Activated CD4-positive, alpha-beta T cell treated with anti-CD3 and anti-CD28 coated beads, Interleukin-2, amount 50 U/mL, for 48 hours (primary cell): ENCODE data around the gene FEM1B.
"Not testable (repeated sequence)": the region's sequence is repeated elsewhere in the genome, so short reads cannot be mapped to it uniquely, and the experiment has no call there.

ENCODE experiments used
- DNase-seq, 2 experiments: peaks; one replicate each; pipeline ENCODE4 v3.0.0-alpha.2; 2020

FEM1B gene

GRCh38 chr15:68277603-68278344 lies at the start of gene FEM1B:
Gene FEM1B (plus strand): TSS chr15:68277745. CDS start chr15:68278418, 673 bp downstream.
- peak; percentile 85 to 89 for DNase-seq

DNA sequence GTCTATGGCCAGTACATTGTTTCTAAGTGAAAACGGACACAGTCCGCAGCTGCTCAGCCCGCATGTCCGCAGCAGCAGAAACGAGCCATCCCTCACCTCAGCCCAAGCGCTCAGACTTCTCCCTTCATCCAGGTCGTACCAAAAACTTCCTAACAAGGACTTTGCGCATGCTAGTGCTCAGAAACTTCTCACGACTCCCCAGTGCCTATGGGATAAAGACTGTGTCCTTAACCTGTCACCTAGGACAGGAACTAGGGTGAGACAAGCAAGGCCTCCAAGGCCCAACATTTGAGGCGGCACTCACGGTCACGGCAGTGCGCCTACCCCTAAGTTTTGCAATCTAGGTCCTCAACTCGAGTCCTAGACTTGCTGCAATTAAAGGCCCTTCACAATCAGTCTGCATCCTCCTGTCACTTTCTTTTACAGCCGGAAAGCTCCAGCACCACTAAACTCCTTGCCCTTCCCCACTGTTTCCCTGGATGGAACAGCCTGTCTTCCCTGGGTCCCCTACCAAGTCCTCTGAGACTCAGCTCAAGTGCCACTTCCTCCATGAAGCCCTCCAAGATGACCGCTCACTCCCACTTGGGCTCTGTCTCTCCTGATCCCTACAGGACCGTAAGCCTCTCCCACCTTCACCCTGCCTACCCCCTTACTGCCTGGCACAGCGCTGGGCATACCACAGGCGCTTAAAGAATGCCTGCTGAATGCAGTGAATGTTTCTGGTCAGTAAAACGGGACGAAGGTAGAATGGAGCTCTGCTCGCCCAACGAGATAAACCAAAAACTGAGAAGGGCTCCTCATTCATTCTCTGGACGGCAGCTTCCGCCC lies 49.2 kb upstream of the FEM1B start:
- peak in 1 of 2 experiments; percentile 19 for DNase-seq

DNA sequence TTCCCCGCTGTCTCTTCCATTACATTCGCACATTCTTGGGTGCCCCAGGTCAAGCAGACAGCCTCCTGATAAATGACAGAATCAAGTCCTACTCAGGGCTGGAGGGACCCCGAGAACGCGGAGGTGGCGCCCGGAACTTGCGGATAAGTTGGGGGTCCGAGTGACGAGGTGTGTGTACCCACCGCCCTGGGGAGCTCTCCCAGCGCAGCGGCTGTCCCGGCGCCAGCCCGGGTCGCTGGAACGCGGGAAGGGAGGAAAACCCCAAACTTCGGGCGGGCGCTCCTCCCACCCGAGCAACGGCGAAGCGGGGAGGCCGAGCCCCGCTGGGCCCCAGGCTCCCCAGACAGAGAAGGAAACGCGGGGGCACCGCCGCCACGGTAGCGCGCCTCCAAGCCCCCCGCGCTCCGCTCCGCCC lies 48.6 kb upstream of the FEM1B start:
- DNase-seq, result no peak

- peak; percentile 77 to 79 for DNase-seq
These were observed 48.0 kb upstream of the FEM1B start, which contains the start of gene CLN6 for GRCh38 chr15:68229386-68230156. Gene CLN6 (minus strand): TSS chr15:68229728. CDS start chr15:68229584, 144 bp downstream.

- DNase-seq, result peak; percentile 21 to 24
These were observed 47.1 kb upstream of the FEM1B start for GRCh38 chr15:68230157-68231100.

GRCh38 chr15:68231102-68231818 lies 46.3 kb upstream of the FEM1B start:
- DNase-seq, result no peak

- no peak for DNase-seq
These were observed 45.1 kb upstream of the FEM1B start for GRCh38 chr15:68232449-68232848.

GRCh38 chr15:68232937-68233336 lies 44.6 kb upstream of the FEM1B start:
- DNase-seq, result no peak

DNA sequence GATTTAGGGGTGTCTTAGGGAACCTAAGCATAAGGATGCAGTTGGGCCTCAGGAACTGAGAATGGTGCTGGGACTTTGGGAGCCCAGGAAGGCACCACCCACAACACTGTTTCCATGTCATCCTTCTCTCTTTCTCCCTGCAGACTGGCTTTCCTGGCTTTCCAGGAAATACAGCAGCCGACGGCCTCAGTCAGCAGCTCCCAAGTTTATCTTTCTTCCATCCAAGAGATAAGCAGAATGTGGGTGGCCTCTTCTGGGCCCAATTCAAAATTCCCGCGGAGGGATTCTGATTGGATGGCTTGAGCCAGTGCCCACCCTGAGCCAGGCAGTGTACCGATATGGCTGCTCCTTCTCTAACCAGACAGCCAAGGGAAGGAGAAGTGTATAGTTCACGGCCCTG lies 43.5 kb upstream of the FEM1B start:
- no peak for DNase-seq

DNA sequence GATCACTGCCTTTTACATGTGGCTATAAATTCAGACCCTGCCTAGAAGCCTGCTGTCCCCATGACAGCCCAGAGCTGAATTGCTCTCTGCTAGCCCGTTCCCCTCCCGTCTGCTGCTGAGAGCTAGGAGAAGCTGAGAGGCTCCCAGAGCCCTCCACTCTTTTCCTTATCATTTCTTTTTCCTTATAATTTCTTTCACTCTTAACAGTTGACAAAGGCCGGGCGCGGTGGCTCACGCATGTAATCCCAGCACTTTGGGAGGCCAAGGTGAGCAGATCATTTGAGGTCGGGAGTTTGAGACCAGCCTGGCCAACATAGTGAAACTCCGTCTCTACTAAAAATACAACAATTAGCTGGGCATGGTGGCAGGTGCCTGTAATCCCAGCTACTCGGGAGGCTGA lies 43.0 kb upstream of the FEM1B start:
- not testable (repeated sequence) for DNase-seq

DNA sequence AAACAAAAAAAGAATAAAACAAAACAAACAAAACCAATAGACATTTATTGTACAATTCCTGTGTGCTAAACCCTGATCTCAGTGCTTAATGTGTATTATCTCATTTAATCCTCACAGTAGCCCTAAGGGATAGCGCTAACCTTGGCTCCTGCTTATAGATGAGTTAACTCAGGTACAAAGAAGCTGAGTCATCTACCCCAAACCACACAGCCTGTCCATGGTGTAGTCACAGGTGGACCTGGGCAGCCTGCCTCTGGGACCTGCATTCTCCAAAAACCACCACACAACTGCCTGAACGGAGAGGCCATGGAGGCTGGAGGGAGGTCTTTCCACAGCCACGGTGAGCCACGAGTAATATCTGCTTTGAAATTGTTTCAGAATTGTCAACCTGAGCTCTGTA lies 42.5 kb upstream of the FEM1B start:
- no peak for DNase-seq

GRCh38 chr15:68239025-68239424 lies 38.5 kb upstream of the FEM1B start:
- DNase-seq, result no peak

GRCh38 chr15:68241088-68241935 lies 36.2 kb upstream of the FEM1B start:
- DNase-seq, result no peak

DNA sequence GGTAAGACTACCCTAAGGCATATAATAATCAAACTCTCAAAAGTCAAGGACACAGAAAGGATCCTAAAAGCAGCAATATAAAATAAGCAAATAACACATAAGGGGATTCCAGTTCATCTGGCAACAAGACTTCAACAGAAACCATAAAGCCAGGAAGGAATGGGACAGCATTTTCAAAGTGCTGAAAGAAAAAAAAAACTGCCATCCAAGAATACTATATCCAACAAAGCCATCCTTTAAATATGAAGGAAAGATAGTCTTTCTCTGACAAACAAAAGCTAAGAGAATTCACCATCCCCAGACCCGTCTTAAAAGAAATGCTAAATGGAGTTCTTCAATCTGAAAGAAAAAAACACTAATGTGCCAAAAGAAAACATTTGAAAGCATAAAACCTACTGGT lies 33.3 kb upstream of the FEM1B start:
- no peak for DNase-seq

DNA sequence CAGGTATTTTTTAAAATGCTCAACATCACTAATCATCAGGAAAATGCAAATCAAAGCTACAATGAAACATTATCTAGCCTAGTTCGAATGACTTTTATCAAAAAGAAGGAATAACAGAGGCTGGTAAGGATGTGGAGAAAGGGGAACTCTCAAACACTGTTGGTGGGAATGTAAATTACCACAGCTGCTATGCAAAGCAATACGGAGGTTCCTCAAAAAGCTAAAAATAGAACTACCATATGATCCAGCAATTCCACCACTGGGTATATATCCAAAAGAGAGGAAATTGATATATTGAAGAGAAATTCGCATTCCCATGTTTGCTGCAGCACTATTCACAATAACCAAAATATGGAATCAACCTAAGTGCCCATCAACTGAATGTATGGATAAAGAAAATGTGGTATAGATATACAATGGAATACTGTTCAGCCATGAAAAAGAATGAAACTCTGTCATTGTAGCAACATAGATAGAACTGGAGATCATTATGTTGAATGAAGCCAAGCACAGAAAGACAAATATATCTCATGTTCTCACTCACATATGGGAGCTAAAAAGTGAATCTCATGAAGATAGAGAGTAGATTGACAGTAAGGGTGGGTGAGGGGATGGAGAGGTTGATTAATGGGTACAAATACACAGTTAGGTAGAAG lies 28.4 kb upstream of the FEM1B start:
- DNase-seq, result no peak

GRCh38 chr15:68252925-68253534 lies 24.5 kb upstream of the FEM1B start:
- DNase-seq, result peak in 1 of 2 experiments; percentile 19

DNA sequence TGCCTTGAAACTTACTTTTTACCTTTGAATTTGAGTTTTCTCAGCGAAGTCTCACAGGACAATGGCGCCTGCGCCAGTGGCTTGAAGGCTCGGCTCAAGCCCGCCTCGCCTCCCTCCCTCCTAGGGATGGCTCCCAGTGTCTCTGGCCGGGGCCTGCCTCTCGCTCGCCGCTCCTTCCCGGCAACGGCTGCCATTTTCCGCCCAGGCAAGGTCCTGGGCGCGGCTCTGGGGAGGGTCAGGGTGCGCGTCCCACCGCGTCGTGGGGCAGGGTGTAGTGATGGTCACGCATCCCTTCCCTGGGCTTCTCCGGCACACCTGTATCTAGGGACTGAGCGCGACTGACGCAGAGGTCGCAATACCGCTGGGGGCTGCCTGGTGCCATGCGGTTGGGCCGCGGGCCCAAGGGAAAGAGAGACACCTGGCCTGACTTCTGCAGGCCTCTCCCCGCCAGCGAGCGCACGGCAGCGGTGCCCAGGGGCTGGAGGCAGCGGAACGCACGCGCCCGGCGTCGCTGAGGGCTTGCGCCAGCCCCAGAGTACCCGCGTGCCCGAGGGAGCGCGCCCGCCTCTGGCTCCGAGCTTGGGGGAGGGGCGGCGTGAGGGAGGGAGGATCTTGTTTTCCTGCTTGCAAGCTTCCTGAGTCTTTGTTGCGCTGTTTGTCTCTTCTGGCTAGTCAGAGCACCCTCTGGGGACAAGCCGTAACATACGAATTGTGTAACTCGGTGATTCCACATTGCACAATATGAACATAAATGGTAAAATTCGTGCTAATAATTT lies 20.7 kb upstream of the FEM1B start:
- peak; percentile 75 to 79 for DNase-seq

DNA sequence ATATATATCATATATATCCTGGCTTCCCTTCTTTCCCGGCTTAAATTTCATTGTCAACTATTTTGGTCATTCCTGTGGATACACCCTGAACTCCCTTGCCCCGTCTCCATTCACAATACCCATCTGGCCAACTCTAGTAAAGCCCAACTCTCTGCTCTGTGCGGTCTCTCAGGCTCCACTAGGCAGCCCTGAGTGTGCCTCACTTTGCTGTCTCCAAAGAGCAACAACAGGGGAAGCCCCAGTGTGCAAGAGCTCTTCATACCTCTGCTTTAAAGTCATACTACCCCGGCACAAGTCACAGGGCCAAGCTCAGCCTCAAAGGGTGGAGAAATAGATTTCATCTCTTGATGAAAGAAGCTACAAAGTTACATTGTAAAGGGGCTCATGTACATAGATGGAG lies 18.9 kb upstream of the FEM1B start:
- DNase-seq, result peak in 1 of 2 experiments; percentile 23
